Tibial nerve (tissue), 4 donors: Measurements from ENCODE around the gene CGNL1.

Experiments used
- EP300 ChIP-seq, 2 donors: sonication (generic); formaldehyde crosslinking; IDR thresholded peaks; one replicate each; pipeline ENCODE4 v1.6.1; 2017; ENCODE audit warnings: antibody characterized with exemption in 2 of 2, mild to moderate bottlenecking in 1 of 2
- POLR2A ChIP-seq, 2 donors: fragments of 450-650 bp; IDR thresholded peaks; one replicate each; pipeline ENCODE4 v1.6.1; 2017; ENCODE audit warnings: antibody characterized with exemption in 2 of 2, mild to moderate bottlenecking in 2 of 2, moderate library complexity in 2 of 2
- TF ChIP-seq, protein P1 (sequence below), 5 experiments: fragments of 200-600 bp in 3 of 5; fragments of 450-650 bp in 2 of 5; sonication (generic) in 3 of 5; IDR thresholded peaks; one replicate each; pipeline ENCODE4 v1.5.1; 2016 to 2019; ENCODE audit warnings: antibody characterized with exemption in 5 of 5, mild to moderate bottlenecking in 3 of 5, moderate library complexity in 2 of 5

DNA sequence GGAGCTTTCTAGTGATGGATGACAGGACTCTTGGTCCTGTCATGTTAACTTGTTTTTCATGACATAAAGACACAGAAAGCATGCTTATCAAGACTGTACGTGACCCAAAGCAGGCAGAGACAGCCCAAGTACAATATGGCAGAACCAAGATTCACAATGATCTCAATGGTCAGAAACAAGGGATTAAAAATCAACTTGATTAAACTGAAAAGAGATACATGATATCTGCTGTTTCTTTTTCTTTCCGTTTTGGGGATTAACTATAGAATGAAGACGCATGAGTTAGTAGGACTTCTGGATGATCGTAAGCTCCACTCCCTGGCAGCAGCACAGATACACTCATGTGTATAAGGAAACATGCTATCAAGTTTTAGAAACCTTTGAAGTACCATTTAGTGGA, 117.0 kb downstream of the CGNL1 start:
- TF ChIP-seq, protein P1, sequence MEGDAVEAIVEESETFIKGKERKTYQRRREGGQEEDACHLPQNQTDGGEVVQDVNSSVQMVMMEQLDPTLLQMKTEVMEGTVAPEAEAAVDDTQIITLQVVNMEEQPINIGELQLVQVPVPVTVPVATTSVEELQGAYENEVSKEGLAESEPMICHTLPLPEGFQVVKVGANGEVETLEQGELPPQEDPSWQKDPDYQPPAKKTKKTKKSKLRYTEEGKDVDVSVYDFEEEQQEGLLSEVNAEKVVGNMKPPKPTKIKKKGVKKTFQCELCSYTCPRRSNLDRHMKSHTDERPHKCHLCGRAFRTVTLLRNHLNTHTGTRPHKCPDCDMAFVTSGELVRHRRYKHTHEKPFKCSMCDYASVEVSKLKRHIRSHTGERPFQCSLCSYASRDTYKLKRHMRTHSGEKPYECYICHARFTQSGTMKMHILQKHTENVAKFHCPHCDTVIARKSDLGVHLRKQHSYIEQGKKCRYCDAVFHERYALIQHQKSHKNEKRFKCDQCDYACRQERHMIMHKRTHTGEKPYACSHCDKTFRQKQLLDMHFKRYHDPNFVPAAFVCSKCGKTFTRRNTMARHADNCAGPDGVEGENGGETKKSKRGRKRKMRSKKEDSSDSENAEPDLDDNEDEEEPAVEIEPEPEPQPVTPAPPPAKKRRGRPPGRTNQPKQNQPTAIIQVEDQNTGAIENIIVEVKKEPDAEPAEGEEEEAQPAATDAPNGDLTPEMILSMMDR (IDR thresholded peaks at IDR 0.05): no peak
- TF ChIP-seq POLR2A (IDR thresholded peaks at IDR 0.05) (no peak), EP300 (IDR thresholded peaks at IDR 0.05) (no peak)
